ENCODE measurements around the gene RIPK3. TPM values are rescaled to one million over a fixed set of nuclear protein-coding genes. Genes with fewer than 3 reads are reported as not detected.

The RIPK3 gene
- total and polyA plus RNA-seq, 2 of the 8 experiments (the other 6 are each of a cell fraction or from before 2014, with no cell fraction given): 0.24 to 0.39 TPM

- no peak overlapping the region for H3K56ac ChIP-seq (replicated peaks; ENCODE audit: insufficient read length, low read depth, low read length)
- H3K4me1 ChIP-seq (replicated peaks in 1 of 4; ENCODE audit: control insufficient read depth in 3 of 4, insufficient read depth in 4 of 4, low read length in 3 of 4): peaks cover 0 to 16% (median 9%) of the 10 kb centered on the region in 4 experiments; a peak in 5 of 7 replicates
- H3K23me2 ChIP-seq (ENCODE audit: low read depth, low read length): peaks cover 18% of the 10 kb centered on the region
- H4K8ac ChIP-seq (ENCODE audit: extremely low read depth, insufficient read depth, low read length): peak overlapping the region; percentile 81; the same call in 1 of the 2 replicates
- H2BK15ac ChIP-seq (ENCODE audit: low read length): peak overlapping the region; percentile 100
- no peaks in the 10 kb centered on the region for H3K9me3 ChIP-seq (ENCODE audit: insufficient read depth in 2 of 2, low read depth in 1 of 2, low read length in 1 of 2)
- H2AK5ac ChIP-seq (ENCODE audit: low read depth, low read length): no peak overlapping the region
- H3K23ac ChIP-seq (ENCODE audit: insufficient read length): no peak overlapping the region
- peak overlapping the region; percentile 80; the same call in 1 of the 2 replicates for H2BK5ac ChIP-seq (ENCODE audit: low read depth, low read length)
- H2BK20ac ChIP-seq (ENCODE audit: low read length): peak overlapping the region; percentile 96; the same call in 1 of the 2 replicates
- CTCF ChIA-PET (ENCODE audit: partially characterized antibody): interaction anchor here (0.6 to 27.8 kb wide), 34 partner anchors 9 to 733 kb away, joined by 3 to 664 read pairs (median 4); partner anchors contain the start of genes CBLN3, CHMP4A, CIDEB and EMC9
- peak overlapping the region; percentile 97 for H2AFZ ChIP-seq (ENCODE audit: low read length)
- peak overlapping the region; percentile 87 for H4K91ac ChIP-seq (replicated peaks; ENCODE audit: insufficient read length, low read length)
- no peak overlapping the region for H4K5ac ChIP-seq (ENCODE audit: insufficient read length, low read depth, low read length)
- peak; percentile 34 to 89 for DNase-seq (ENCODE audit: low read depth in 1 of 2, low spot score in 2 of 2)
- POLR2A ChIA-PET (ENCODE audit: partially characterized antibody): interaction anchor here (1.0 to 5.8 kb wide), 11 partner anchors 14 to 109 kb away, joined by 3 to 46 read pairs (median 4); partner anchors contain the start of genes CBLN3, KHNYN and TINF2
- H3K14ac ChIP-seq (ENCODE audit: insufficient read length): no peak overlapping the region
- no peaks in the 10 kb centered on the region for H3K36me3 ChIP-seq (ENCODE audit: control insufficient read depth in 2 of 4, insufficient read depth in 4 of 4, low read length in 3 of 4)
- peaks cover 0 to 2% of the 10 kb centered on the region in 2 experiments for H4K20me1 ChIP-seq (replicated peaks in 1 of 2; ENCODE audit: control insufficient read depth in 1 of 2, insufficient read depth in 2 of 2, low read length in 2 of 2)
- peak overlapping the region; percentile 83 for H3K18ac ChIP-seq (ENCODE audit: extremely low read depth, low read length)
- H3K4ac ChIP-seq (replicated peaks; ENCODE audit: insufficient read length, low read depth, low read length): no peak overlapping the region
- H3K27me3 ChIP-seq (replicated peaks in 1 of 4; ENCODE audit: control insufficient read depth in 3 of 4, extremely low read depth in 1 of 4, insufficient read depth in 3 of 4, low read length in 3 of 4): peaks cover 39 to 85% (median 59%) of the 10 kb centered on the region in 4 experiments
- H3K4me3 ChIP-seq (ENCODE audit: extremely low read depth in 1 of 4, insufficient read depth in 2 of 4, low read depth in 3 of 4, low read length in 4 of 4): peak overlapping the region; percentile 32 to 62 (median 52)
- H3K4me2 ChIP-seq (ENCODE audit: insufficient read depth in 1 of 2, low read depth in 2 of 2, low read length in 2 of 2): peak overlapping the region; percentile 76 to 98
- peak overlapping the region; percentile 99 for H2BK12ac ChIP-seq (ENCODE audit: low read depth, low read length)
- H2BK120ac ChIP-seq (replicated peaks; ENCODE audit: low read depth, low read length): peak overlapping the region; percentile 74
- peak overlapping the region in 1 of 4 experiments; percentile 4; a peak in 1 of 7 replicates for H3K9ac ChIP-seq (replicated peaks in 1 of 4; ENCODE audit: extremely low read depth in 1 of 4, low read depth in 3 of 4, low read length in 3 of 4)
- H3K27ac ChIP-seq (ENCODE audit: low read depth, low read length): no peak overlapping the region
- FAIRE-seq: peak; percentile 78
- no peaks in the 10 kb centered on the region for H3K79me1 ChIP-seq (ENCODE audit: low read depth, low read length)
- 4% methylated on average over 45 of the region's 56 CpGs; no CpG with 5 or more reads in 1 of the 2 experiments for WGBS, 2 experiments (ENCODE audit: extremely low coverage in 1 of 2, insufficient coverage in 1 of 2, insufficient read length in 1 of 2, insufficient replicate concordance in 2 of 2, low coverage in 1 of 2, low lambda C conversion rate in 2 of 2, missing lambda C conversion rate in 1 of 2)
- H3K79me2 ChIP-seq (ENCODE audit: control insufficient read depth in 1 of 2, insufficient read depth in 2 of 2, low read length in 2 of 2): no peaks in the 10 kb centered on the region
- TF ChIP-seq SUZ12 (IDR thresholded peaks at IDR 0.05; ENCODE audit: low read length) (peak; percentile 49; the same call in 1 of the 2 replicates), SP4 (IDR thresholded peaks at IDR 0.05; ENCODE audit: low read length) (no peak), TBP (IDR thresholded peaks at IDR 0.05; ENCODE audit: low read depth, low read length) (0 out of 2 replicates have a peak, but pooled peaks have one; percentile 8), E2F6 (IDR thresholded peaks at IDR 0.05) (peak; percentile 95), KDM5A (IDR thresholded peaks at IDR 0.05; ENCODE audit: low read length) (no peak), HDAC6 (IDR thresholded peaks at IDR 0.05; ENCODE audit: low read depth, low read length) (no peak), SIX5 (IDR thresholded peaks at IDR 0.05; ENCODE audit: low read depth, low read length) (no peak), BACH1 (IDR thresholded peaks at IDR 0.05; ENCODE audit: low read length) (0 out of 2 replicates have a peak, but pooled peaks have one; percentile 44), CREB1 (IDR thresholded peaks at IDR 0.05) (peak; percentile 37), CHD2 (IDR thresholded peaks at IDR 0.05; ENCODE audit: low read length) (no peak), KDM1A (IDR thresholded peaks at IDR 0.05; ENCODE audit: borderline replicate concordance, low read length) (no peak)
These were observed 7.4 kb downstream of the RIPK3 start for GRCh38 chr14:24332268-24332993.
